SK-N-SH treated with all-trans-retinoic acid at 6 μM for 48 hours (cell line): ENCODE data around the gene SMIM26.
"Not testable (repeated sequence)": the region's sequence is repeated elsewhere in the genome, so short reads cannot be mapped to it uniquely, and the experiment has no call there.

Experiments
- ATAC-seq: fragments of 200-7000 bp; cut with Tn5 transposase; 3 replicates; pipeline ENCODE4 v1.9.1; 2020; ENCODE audit warnings: mild to moderate bottlenecking, moderate library complexity
- ARNTL ChIP-seq: fragments of 450-650 bp; formaldehyde crosslinking; IDR thresholded peaks from 2 replicates; pipeline ENCODE4 v1.5.0; 2020; ENCODE audit warnings: low read depth, mild to moderate bottlenecking, moderate library complexity, borderline replicate concordance
- CREB5 ChIP-seq: fragments of 250-450 bp; sonication (Bioruptor Pico); IDR thresholded peaks from 2 replicates; pipeline ENCODE4 v1.5.1; 2020; ENCODE audit warnings: low read depth, mild to moderate bottlenecking, moderate library complexity
- CSDC2 ChIP-seq: fragments of 250-450 bp; sonication (Bioruptor Pico); IDR thresholded peaks from 2 replicates; pipeline ENCODE4 v1.5.0; 2020; ENCODE audit warnings: mild to moderate bottlenecking, moderate library complexity
- CSRNP3 ChIP-seq: fragments of 250-450 bp; sonication (Bioruptor Pico); IDR thresholded peaks from 2 replicates; pipeline ENCODE4 v1.5.1; 2021; ENCODE audit warnings: mild to moderate bottlenecking, moderate library complexity
- ESRRG ChIP-seq: fragments of 250-450 bp; sonication (Bioruptor Pico); IDR thresholded peaks from 2 replicates; pipeline ENCODE4 v1.6.1; 2021; ENCODE audit warnings: mild to moderate bottlenecking
- GLIS3 ChIP-seq: fragments of 250-450 bp; sonication (Bioruptor Pico); IDR thresholded peaks from 2 replicates; pipeline ENCODE4 v1.5.0; 2020; ENCODE audit warnings: mild to moderate bottlenecking, moderate library complexity
- ISL1 ChIP-seq: fragments of 250-450 bp; sonication (Bioruptor Pico); IDR thresholded peaks from 2 replicates; pipeline ENCODE4 v2.1.2; 2022; ENCODE audit warnings: mild to moderate bottlenecking, moderate library complexity
- OSR1 ChIP-seq: fragments of 250-450 bp; sonication (Bioruptor Pico); IDR thresholded peaks from 2 replicates; pipeline ENCODE4 v1.8.0; 2022; ENCODE audit warnings: moderate library complexity, mild to moderate bottlenecking, inconsistent platforms
- PATZ1 ChIP-seq: fragments of 250-450 bp; sonication (Bioruptor Pico); IDR thresholded peaks from 2 replicates; pipeline ENCODE4 v1.8.0; 2020; ENCODE audit warnings: mild to moderate bottlenecking, moderate library complexity, borderline replicate concordance
- POU6F1 ChIP-seq: fragments of 250-450 bp; sonication (Bioruptor Pico); IDR thresholded peaks from 2 replicates; pipeline ENCODE4 v1.8.0; 2021; ENCODE audit warnings: low read depth, mild to moderate bottlenecking, moderate library complexity, borderline replicate concordance
- PPARA ChIP-seq: fragments of 250-450 bp; sonication (Bioruptor Pico); IDR thresholded peaks from 2 replicates; pipeline ENCODE4 v1.5.0; 2020; ENCODE audit warnings: mild to moderate bottlenecking, borderline replicate concordance
- RARB ChIP-seq: fragments of 250-450 bp; sonication (Bioruptor Pico); IDR thresholded peaks from 2 replicates; pipeline ENCODE4 v1.8.0; 2021; ENCODE audit warnings: mild to moderate bottlenecking, moderate library complexity
- SNAI2 ChIP-seq: fragments of 250-450 bp; sonication (Bioruptor Pico); IDR thresholded peaks from 2 replicates; pipeline ENCODE4 v1.5.0; 2020; ENCODE audit warnings: mild to moderate bottlenecking, moderate library complexity
- TCF4 ChIP-seq: fragments of 250-450 bp; sonication (Bioruptor Pico); IDR thresholded peaks from 2 replicates; pipeline ENCODE4 v1.8.0; 2021; ENCODE audit warnings: mild to moderate bottlenecking, moderate library complexity, borderline replicate concordance
- TOX ChIP-seq: fragments of 250-450 bp; sonication (Bioruptor Pico); IDR thresholded peaks from 2 replicates; pipeline ENCODE4 v1.8.0; 2021; ENCODE audit warnings: mild to moderate bottlenecking, moderate library complexity, borderline replicate concordance
- TSHZ2 ChIP-seq: fragments of 250-450 bp; sonication (Bioruptor Pico); IDR thresholded peaks from 2 replicates; pipeline ENCODE4 v1.5.0; 2020; ENCODE audit warnings: mild to moderate bottlenecking, moderate library complexity
- ZC3H10 ChIP-seq: fragments of 250-450 bp; sonication (Bioruptor Pico); IDR thresholded peaks from 2 replicates; pipeline ENCODE4 v1.5.1; 2021; ENCODE audit warnings: mild to moderate bottlenecking, moderate library complexity
- ZFP3 ChIP-seq: fragments of 250-450 bp; sonication (Bioruptor Pico); IDR thresholded peaks from 2 replicates; pipeline ENCODE4 v1.5.0; 2020; ENCODE audit warnings: mild to moderate bottlenecking, moderate library complexity
- ZFP30 ChIP-seq: fragments of 450-650 bp; formaldehyde crosslinking; IDR thresholded peaks from 2 replicates; pipeline ENCODE4 v1.5.0; 2022; ENCODE audit warnings: mild to moderate bottlenecking, moderate library complexity
- ZNF565 ChIP-seq: fragments of 450-650 bp; formaldehyde crosslinking; conservative IDR thresholded peaks from 2 replicates; pipeline ENCODE4 v1.5.0; 2020; ENCODE audit warnings: low read depth, mild to moderate bottlenecking, moderate library complexity
- ZNF70 ChIP-seq: fragments of 450-650 bp; formaldehyde crosslinking; IDR thresholded peaks from 2 replicates; pipeline ENCODE4 v1.5.0; 2020; ENCODE audit warnings: mild to moderate bottlenecking, moderate library complexity
- ZNF8 ChIP-seq: fragments of 450-650 bp; formaldehyde crosslinking; IDR thresholded peaks from 2 replicates; pipeline ENCODE4 v1.5.0; 2020; ENCODE audit warnings: mild to moderate bottlenecking, moderate library complexity

SMIM26 gene

GRCh38 chr20:18566892-18567738 is at the start of gene SMIM26:
Gene SMIM26 (plus strand): TSS chr20:18567432. CDS start chr20:18567479, 47 bp downstream.
- ATAC-seq, result peak; percentile 99

GRCh38 chr20:18522066-18522465 is 45.2 kb upstream of the SMIM26 start:
- ATAC-seq, result not testable (repeated sequence)

More at GRCh38 chr20:18566892-18567738, at the start of gene SMIM26:
- no peak for TF ChIP-seq TOX (CRISPR knock-in tag)
- TF ChIP-seq ZNF70 (CRISPR knock-in tag), result no peak
- no peak for TF ChIP-seq RARB
- no peak for TF ChIP-seq OSR1 (CRISPR knock-in tag)
- no peak for TF ChIP-seq ZFP30 (CRISPR knock-in tag)
- TF ChIP-seq ZNF565 (CRISPR knock-in tag), result no peak
- TF ChIP-seq TCF4 (CRISPR knock-in tag), result no peak
- no peak for TF ChIP-seq CREB5 (CRISPR knock-in tag)
- TF ChIP-seq TSHZ2 (CRISPR knock-in tag), result peak; percentile 18; the same call in 1 of the 2 replicates
- TF ChIP-seq PPARA, result no peak
- no peak; the same call in 1 of the 2 replicates for TF ChIP-seq GLIS3 (CRISPR knock-in tag)
- TF ChIP-seq ZC3H10 (CRISPR knock-in tag), result no peak
- 0 out of 2 replicates have a peak, but pooled peaks have one; percentile 40 for TF ChIP-seq CSDC2
- TF ChIP-seq ZNF8, result peak; percentile 54; the same call in 1 of the 2 replicates
- TF ChIP-seq POU6F1 (CRISPR knock-in tag), result 0 out of 2 replicates have a peak, but pooled peaks have one; percentile 9
- TF ChIP-seq PATZ1, result no peak
- TF ChIP-seq ARNTL (CRISPR knock-in tag), result no peak
- TF ChIP-seq ESRRG (CRISPR knock-in tag), result no peak
- peak; percentile 19; the same call in 1 of the 2 replicates for TF ChIP-seq ZFP3 (CRISPR knock-in tag)
- no peak for TF ChIP-seq CSRNP3

GRCh38 chr20:18523066-18523465 is 44.2 kb upstream of the SMIM26 start:
- no peak for ATAC-seq
- TF ChIP-seq TCF4 (CRISPR knock-in tag), result no peak
- TF ChIP-seq PATZ1, result no peak
- no peak for TF ChIP-seq SNAI2
- TF ChIP-seq OSR1 (CRISPR knock-in tag), result no peak
- no peak for TF ChIP-seq ISL1 (CRISPR knock-in tag)
